GM12892 (cell line): Measurements from ENCODE around the gene ACADM.
A peak's percentile ranks its signal among the peaks of the same experiment; 100 is the strongest.
"Not testable (repeated sequence)": the region's sequence is repeated elsewhere in the genome, so short reads cannot be mapped to it uniquely, and the experiment has no call there.

Source experiments
- DNase-seq: peaks from one replicate; pipeline ENCODE4 v3.0.0; 2011; ENCODE audit not compliant: insufficient read length
- FAIRE-seq: peaks from 2 replicates; lab custom pipeline; 2011; peaks lifted over from hg19 to GRCh38; lab: Jason Lieb, UNC
- POLR2A ChIP-seq: IDR thresholded peaks from 2 replicates; pipeline ENCODE4 v1.6.1; 2011; ENCODE audit warnings: low read depth, low read length, control low read depth
- POLR2AphosphoS5 ChIP-seq: IDR thresholded peaks from 2 replicates; pipeline ENCODE4 v1.6.1; 2011; ENCODE audit warnings: low read depth, low read length, control low read depth
- TAF1 ChIP-seq: IDR thresholded peaks from 2 replicates; pipeline ENCODE4 v1.6.1; 2011; ENCODE audit warnings: low read depth, mild to moderate bottlenecking, control low read depth, low read length, borderline replicate concordance

The ACADM gene

DNA sequence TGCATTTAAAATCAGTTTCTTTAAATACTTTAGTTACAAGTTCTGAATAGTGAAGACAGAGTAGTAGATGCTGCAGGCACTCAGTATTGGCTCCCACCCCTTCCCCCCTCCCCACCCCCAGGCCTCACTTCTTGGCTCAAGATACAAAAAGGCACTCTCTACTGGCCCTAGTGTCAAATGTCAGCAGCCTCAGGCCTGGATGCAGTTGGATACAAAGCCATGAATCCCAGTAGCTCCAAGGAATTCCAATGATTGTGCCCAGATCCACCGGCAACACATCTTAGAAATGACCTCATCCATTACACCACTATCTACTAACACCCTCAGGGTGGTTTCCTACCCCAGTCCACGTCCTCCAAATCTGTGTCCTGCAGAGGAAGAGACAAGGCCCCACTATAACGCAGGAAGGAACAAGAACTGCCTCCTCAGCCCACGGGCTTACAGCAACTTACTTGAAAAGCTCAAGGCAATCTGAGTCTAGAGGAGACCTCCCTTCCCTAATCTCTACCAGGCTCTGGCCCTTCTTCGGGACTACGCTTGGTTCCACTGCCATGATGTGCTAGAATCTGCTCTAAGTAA, 17.6 kb downstream of the ACADM start:
- TF ChIP-seq TAF1 (no peak), POLR2A (no peak), POLR2AphosphoS5 (no peak)
- no peak for FAIRE-seq

DNA sequence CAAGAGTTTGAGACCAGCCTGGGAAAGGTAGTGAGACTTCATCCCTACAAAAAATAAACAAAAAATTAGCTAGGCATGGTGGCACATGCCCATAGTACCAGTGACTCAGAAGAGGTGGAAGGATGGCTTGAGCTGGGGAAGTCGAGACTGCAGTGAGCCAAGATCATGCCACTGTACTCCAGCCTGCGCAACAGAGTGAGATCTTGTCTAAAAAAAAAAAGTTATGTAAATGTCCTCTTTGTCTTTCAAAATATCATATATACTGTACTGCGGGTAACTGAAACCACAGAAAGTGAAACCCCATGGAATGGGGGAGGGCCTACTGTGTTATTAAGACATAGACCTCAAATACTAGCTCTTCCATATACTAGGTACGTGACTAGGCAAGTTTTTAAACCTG, 20.8 kb downstream of the ACADM start:
- no peak for DNase-seq
- TF ChIP-seq TAF1 (no peak), POLR2AphosphoS5 (no peak), POLR2A (no peak)
- FAIRE-seq: peak; percentile 66

More for the DNA sequence above, 17.6 kb downstream of the ACADM start:
- no peak for DNase-seq

DNA sequence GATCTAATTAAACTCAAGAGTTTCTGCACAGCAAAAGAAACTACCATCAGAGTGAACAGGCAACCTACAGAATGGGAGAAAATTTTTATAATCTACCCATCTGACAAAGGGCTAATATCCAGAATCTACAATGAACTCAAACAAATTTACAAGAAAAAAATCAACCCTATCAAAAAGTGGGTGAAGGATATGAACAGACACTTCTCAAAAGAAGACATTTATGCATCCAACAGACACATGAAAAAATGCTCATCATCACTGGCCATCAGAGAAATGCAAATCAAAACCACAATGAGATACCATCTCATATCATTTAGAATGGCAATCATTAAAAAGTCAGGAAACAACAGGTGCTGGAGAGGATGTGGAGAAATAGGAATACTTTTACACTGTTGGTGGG, 32.7 kb downstream of the ACADM start:
- DNase-seq, FAIRE-seq: not testable (repeated sequence)

DNA sequence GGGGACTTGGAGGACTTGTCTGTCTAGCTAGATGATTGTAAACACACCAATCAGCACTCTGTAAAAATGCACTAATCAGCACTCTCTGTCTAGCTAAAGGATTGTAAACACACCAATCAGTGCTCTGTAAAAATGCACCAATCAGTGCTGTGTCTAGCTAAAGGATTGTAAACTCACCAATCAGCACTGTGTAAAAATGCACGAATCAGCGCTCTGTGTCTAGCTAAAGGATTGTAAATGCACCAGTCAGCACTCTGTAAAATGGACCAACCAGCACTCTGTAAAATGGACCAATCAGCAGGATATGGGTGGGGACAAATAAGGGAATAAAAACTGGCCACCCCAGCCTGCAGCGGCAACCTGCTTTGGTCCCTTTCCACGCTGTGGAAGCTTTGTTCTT, 34.0 kb downstream of the ACADM start:
- DNase-seq, FAIRE-seq: not testable (repeated sequence)

DNA sequence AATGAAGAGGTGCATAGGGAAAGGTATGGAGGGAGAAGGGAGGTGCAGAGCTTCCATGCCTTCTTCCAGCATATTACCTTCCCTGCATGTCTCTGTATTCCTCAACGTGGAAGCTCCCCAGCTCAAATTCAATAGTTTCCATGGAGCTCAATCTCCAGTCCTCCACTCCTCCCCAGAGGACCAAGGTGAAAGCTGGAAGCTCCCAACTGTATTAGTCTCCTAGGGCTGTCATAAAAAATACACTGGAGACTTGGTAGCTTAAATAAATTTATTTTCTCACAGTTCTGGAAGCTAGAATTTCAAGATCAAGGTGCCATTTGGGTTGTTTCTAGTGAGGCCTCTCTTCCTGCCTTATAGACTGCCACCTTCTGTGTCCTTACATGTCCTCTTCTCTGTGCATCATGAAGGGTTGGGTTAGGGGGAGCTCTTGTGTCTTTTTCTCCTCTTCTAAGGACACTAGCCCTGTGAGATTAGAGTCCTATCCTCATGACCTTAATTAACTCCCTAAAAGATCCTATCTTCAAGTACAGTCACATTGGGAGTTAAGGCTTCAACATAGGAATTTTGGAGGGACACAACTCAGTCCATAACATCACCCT, 39.6 kb downstream of the ACADM start:
- DNase-seq: no peak
- no peak for FAIRE-seq
- TF ChIP-seq TAF1 (no peak), POLR2A (no peak), POLR2AphosphoS5 (no peak)

DNA sequence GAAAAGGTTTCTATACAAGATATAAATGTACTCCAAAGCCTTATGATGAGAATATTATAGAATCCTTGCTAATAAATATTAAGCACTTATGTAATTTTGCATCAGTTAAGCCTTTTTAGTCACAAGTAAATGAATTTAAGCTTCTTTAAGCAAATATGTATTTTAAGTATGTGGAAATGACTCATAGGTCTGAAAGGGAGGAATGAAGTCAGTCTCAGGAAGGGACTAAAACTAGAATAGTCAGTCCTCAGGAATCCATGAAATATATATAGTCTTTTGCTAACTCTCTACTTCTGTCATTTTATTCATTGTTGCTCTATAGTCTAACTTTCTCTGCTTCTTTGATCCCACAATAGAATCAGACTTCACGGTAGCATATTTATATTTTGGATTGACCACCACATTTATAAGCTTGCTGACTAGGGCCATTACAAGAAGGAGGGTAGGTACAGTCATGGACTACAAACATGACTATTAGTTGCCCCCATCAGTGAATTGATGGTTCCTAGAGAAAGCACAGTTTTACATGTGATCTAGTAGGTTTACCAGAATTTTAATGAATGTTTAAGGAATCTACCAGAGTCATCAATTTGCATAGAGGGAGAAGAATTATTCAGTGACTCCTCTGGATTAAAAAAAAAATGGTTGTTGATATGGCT, 41.3 kb downstream of the ACADM start:
- TF ChIP-seq POLR2AphosphoS5: no peak
- no peak for TF ChIP-seq POLR2A
- TF ChIP-seq TAF1: no peak
- FAIRE-seq (no peak), DNase-seq (no peak)

DNA sequence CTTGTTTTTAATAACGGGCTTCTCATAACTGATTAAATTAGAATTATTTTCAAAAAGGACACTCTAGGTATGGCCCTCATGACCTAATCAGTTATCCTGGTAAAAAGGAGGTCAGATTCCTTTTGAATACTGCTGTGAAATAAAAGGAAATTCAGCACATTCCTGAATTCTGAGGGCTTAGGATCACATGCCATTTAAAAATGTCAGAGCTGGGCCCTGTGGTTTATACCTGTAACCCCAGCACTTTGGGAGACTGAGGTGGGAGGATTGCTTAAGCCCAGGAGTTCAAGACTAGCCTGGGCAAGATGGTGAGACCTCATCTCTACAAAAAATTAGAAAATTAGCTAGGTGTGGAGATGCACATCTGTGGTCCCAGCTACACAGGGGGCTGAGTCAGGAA, 43.5 kb downstream of the ACADM start:
- FAIRE-seq (no peak), DNase-seq (no peak)
- TF ChIP-seq POLR2AphosphoS5 (no peak), POLR2A (no peak), TAF1 (no peak)

DNA sequence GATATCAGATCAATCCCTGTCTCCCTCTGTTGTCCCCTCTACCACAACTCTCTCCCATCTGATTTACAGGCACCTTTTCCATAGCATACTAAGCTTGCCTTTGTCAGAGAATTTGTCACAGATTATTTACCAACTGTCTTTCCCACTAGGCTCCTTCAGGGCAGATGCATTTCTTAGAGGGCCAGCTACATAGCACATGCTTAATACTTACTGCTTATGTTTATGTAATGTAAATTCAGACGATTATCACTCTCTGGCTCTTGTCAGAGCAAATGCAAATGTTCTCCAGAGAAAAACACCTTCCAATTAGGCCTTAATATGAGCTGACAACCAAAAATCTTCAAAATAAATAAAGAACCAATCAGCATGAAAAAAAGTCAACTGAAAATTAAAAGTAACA, 46.3 kb downstream of the ACADM start:
- TF ChIP-seq POLR2AphosphoS5 (no peak), TAF1 (no peak), POLR2A (no peak)
- no peak for DNase-seq
- no peak for FAIRE-seq

DNA sequence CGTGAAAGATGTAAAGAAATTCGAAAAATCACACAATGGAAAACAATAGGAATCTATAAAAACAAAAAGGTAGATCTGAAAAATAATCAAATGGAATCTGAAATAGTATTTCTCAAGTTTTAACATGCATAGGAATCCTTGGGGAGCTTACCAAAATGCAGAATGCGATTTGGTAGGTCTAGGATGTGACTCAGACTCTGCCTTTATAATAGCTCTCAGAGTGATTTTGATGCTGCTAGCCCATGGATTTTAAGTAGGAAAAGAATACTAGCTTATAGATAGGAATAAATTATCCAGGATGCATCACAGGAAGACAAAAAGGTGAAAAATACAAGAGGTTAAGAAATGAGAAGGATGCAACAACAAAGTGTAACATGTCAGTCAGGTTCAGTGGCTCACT, 47.5 kb downstream of the ACADM start:
- TF ChIP-seq TAF1: no peak
- no peak for FAIRE-seq
- DNase-seq: no peak

DNA sequence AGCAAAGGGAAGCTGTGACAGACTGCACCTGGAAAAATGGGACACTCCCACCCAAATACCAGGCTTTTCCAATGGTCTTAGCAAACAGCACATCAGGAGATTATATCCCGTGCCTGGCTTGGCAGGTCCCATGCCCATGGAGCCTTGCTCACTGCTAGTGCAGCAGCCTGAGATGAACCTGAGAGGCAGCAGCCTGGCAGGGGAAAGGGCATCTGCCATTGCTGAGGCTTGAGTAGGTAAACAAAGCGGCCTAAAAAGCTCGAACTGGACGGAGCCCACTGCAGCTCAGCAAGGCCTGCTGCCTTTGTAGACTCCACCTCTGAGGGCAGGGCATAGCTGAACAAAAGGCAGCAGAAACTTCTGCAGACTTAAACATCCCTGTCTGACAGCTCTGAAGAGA, 53.3 kb downstream of the ACADM start:
- not testable (repeated sequence) for FAIRE-seq, DNase-seq

DNA sequence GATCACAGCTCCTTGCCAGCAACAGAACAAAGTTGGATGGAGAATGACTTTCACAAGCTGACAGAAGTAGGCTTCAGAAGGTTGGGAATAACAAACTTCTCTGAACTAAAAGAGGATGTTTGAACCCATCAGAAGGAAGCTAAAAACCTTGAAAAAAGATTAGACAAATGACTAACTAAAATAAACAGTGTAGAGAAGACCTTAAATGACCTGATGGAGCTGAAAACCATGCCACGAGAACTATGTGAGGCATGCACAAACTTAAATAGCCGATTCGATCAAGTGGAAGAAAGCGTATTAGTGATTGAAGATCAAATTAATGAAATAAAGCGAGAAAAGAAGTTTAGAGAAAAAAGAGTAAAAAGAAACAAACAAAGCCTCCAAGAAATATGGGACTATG, 54.2 kb downstream of the ACADM start:
- FAIRE-seq, DNase-seq: not testable (repeated sequence)

DNA sequence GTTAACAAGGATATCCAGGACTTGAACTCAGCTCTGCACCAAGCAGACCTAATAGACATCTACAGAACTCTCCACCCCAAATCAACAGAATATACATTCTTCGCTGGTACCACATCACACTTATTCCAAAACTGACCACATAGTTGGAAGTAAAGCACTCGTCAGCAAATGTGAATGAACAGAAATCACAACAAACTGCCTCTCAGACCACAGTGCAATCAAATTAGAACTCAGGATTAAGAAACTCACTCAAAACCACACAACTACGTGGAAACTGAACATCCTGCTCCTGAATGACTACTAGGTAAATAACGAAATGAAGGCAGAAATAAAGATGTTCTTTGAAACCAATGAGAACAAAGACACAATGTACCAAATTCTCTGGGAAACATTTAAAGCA, 55.7 kb downstream of the ACADM start:
- not testable (repeated sequence) for FAIRE-seq, DNase-seq

DNA sequence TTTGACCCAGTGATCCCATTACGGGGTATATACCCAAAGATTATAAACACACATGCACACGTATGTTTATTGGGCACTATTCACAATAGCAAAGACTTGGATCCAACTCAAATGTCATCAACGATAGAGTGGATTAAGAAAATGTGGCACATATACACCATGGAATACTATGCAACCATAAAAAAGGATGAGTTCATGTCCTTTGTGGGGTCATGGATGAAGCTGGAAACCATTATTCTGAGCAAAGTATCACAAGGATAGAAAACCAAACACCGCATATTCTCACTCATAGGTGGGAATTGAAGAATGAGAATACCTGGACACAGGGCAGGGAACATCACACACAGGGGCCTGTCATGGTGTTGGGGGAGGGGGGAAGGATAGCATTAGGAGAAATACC, 59.4 kb downstream of the ACADM start:
- FAIRE-seq, DNase-seq: not testable (repeated sequence)
